ENCODE results near the gene OPCML.

OPCML gene

GRCh38 chr11:132680584-132680983 is 851.7 kb downstream of the OPCML start:
- Histone ChIP-seq H3K27me3 (ENCODE audit: insufficient read depth, poor library complexity, severe bottlenecking) (peaks cover 3% of the 10 kb centered on the region), H3K36me3 (ENCODE audit: low read depth) (no peaks in the 10 kb centered on the region), H3K4me3 (ENCODE audit: severe bottlenecking) (no peak overlapping the region), H3K9me3 (ENCODE audit: severe bottlenecking) (no peaks in the 10 kb centered on the region), H3K27ac (ENCODE audit: poor library complexity, severe bottlenecking) (no peak overlapping the region), H3K4me1 (ENCODE audit: insufficient read depth, poor library complexity, severe bottlenecking) (no peaks in the 10 kb centered on the region)
- ATAC-seq (ENCODE audit: low read depth) (no peak), DNase-seq (ENCODE audit: low spot score) (no peak)
- TF ChIP-seq, protein P1, sequence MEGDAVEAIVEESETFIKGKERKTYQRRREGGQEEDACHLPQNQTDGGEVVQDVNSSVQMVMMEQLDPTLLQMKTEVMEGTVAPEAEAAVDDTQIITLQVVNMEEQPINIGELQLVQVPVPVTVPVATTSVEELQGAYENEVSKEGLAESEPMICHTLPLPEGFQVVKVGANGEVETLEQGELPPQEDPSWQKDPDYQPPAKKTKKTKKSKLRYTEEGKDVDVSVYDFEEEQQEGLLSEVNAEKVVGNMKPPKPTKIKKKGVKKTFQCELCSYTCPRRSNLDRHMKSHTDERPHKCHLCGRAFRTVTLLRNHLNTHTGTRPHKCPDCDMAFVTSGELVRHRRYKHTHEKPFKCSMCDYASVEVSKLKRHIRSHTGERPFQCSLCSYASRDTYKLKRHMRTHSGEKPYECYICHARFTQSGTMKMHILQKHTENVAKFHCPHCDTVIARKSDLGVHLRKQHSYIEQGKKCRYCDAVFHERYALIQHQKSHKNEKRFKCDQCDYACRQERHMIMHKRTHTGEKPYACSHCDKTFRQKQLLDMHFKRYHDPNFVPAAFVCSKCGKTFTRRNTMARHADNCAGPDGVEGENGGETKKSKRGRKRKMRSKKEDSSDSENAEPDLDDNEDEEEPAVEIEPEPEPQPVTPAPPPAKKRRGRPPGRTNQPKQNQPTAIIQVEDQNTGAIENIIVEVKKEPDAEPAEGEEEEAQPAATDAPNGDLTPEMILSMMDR (IDR thresholded peaks at IDR 0.05; ENCODE audit: poor library complexity, severe bottlenecking): no peak

DNA sequence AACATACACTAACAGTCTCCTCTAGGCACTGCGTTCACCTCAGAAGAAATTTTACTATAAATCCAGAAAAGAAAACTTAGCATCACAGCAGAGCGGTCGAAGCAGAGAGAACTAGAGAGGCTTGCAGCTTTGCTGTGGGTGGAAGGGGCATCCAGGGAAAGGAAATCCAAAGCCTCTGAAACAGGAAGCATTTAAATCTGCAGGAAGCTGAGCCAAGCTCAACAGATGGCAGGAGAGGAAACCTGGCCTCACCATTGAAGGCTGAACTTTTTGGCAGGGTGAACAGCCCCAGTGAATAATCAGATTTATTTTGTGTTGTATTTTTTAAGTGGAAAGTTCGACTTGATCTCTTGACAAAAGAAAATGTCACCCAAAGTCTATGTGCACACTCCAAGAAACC is 858.1 kb downstream of the OPCML start:
- TF ChIP-seq, protein P1 (IDR thresholded peaks at IDR 0.05; ENCODE audit: poor library complexity, severe bottlenecking): no peak
- Histone ChIP-seq H3K9me3 (ENCODE audit: severe bottlenecking) (no peaks in the 10 kb centered on the region), H3K27ac (ENCODE audit: poor library complexity, severe bottlenecking) (no peak overlapping the region), H3K36me3 (ENCODE audit: low read depth) (no peaks in the 10 kb centered on the region), H3K27me3 (ENCODE audit: insufficient read depth, poor library complexity, severe bottlenecking) (peaks cover 3% of the 10 kb centered on the region), H3K4me3 (ENCODE audit: severe bottlenecking) (no peak overlapping the region), H3K4me1 (ENCODE audit: insufficient read depth, poor library complexity, severe bottlenecking) (no peaks in the 10 kb centered on the region)
- ATAC-seq (ENCODE audit: low read depth) (no peak), DNase-seq (ENCODE audit: low spot score) (no peak)

GRCh38 chr11:132671851-132672370 is 860.4 kb downstream of the OPCML start:
- TF ChIP-seq, protein P1 (IDR thresholded peaks at IDR 0.05; ENCODE audit: poor library complexity, severe bottlenecking): no peak
- H3K4me1 ChIP-seq (ENCODE audit: insufficient read depth, poor library complexity, severe bottlenecking): no peaks in the 10 kb centered on the region
- no peak for ATAC-seq (ENCODE audit: low read depth)

GRCh38 chr11:132670921-132671675 is 861.2 kb downstream of the OPCML start:
- no peak overlapping the region for H3K4me3 ChIP-seq (ENCODE audit: severe bottlenecking)
- H3K4me1 ChIP-seq (ENCODE audit: insufficient read depth, poor library complexity, severe bottlenecking): no peaks in the 10 kb centered on the region

More at GRCh38 chr11:132671851-132672370, 860.4 kb downstream of the OPCML start:
- no peaks in the 10 kb centered on the region for H3K27me3 ChIP-seq (ENCODE audit: insufficient read depth, poor library complexity, severe bottlenecking)
- H3K9me3 ChIP-seq (ENCODE audit: severe bottlenecking): no peaks in the 10 kb centered on the region
- H3K36me3 ChIP-seq (ENCODE audit: low read depth): no peaks in the 10 kb centered on the region
- no peak overlapping the region for H3K27ac ChIP-seq (ENCODE audit: poor library complexity, severe bottlenecking)
- H3K4me3 ChIP-seq (ENCODE audit: severe bottlenecking): no peak overlapping the region
- no peak for DNase-seq (ENCODE audit: low spot score)

More at GRCh38 chr11:132670921-132671675, 861.2 kb downstream of the OPCML start:
- no peak for DNase-seq (ENCODE audit: low spot score)
- Histone ChIP-seq H3K27ac (ENCODE audit: poor library complexity, severe bottlenecking) (no peak overlapping the region), H3K36me3 (ENCODE audit: low read depth) (no peaks in the 10 kb centered on the region), H3K27me3 (ENCODE audit: insufficient read depth, poor library complexity, severe bottlenecking) (no peaks in the 10 kb centered on the region), H3K9me3 (ENCODE audit: severe bottlenecking) (no peaks in the 10 kb centered on the region)
- no peak for ATAC-seq (ENCODE audit: low read depth)
- TF ChIP-seq, protein P1 (IDR thresholded peaks at IDR 0.05; ENCODE audit: poor library complexity, severe bottlenecking): no peak
